BLaER1 (cell line): ENCODE results near the gene MED22.
"Not testable (repeated sequence)": the region's sequence is repeated elsewhere in the genome, so short reads cannot be mapped to it uniquely, and the experiment has no call there.

Experiments
- H3K27ac ChIP-seq: shearing (Covaris generic); formaldehyde crosslinking; 2 replicates; pipeline ENCODE4 v1.8.1; 2022
- H3K27me3 ChIP-seq: shearing (Covaris generic); formaldehyde crosslinking; 2 replicates; pipeline ENCODE4 v1.8.1; 2022
- H3K36me3 ChIP-seq: shearing (Covaris generic); formaldehyde crosslinking; 2 replicates; pipeline ENCODE4 v1.8.1; 2022
- H3K4me1 ChIP-seq: shearing (Covaris generic); formaldehyde crosslinking; 2 replicates; pipeline ENCODE4 v1.8.1; 2022
- H3K4me2 ChIP-seq: shearing (Covaris generic); formaldehyde crosslinking; 2 replicates; pipeline ENCODE4 v1.8.1; 2022
- H3K4me3 ChIP-seq: shearing (Covaris generic); formaldehyde crosslinking; 2 replicates; pipeline ENCODE4 v1.8.1; 2022
- H3K9ac ChIP-seq: shearing (Covaris generic); formaldehyde crosslinking; 2 replicates; pipeline ENCODE4 v1.8.1; 2022
- H3K9me3 ChIP-seq: shearing (Covaris generic); formaldehyde crosslinking; 2 replicates; pipeline ENCODE4 v1.8.1; 2022
- H4K20me1 ChIP-seq: shearing (Covaris generic); formaldehyde crosslinking; 2 replicates; pipeline ENCODE4 v1.8.1; 2022
- Cebpa-rat ChIP-seq: shearing (Covaris generic); IDR thresholded peaks from 2 replicates; pipeline ENCODE4 v1.8.1; 2022

Gene MED22

GRCh38 chr9:133341369-133342068 is 6.4 kb downstream of the MED22 start:
- H3K27ac ChIP-seq: peak overlapping the region; percentile 83
- H3K4me3 ChIP-seq: no peak overlapping the region
- H3K4me1 ChIP-seq: peaks cover 63% of the 10 kb centered on the region
- peaks cover 31% of the 10 kb centered on the region for H4K20me1 ChIP-seq
- H3K9me3 ChIP-seq: no peaks in the 10 kb centered on the region
- peaks cover 82% of the 10 kb centered on the region for H3K36me3 ChIP-seq
- H3K9ac ChIP-seq: peak overlapping the region; percentile 61
- TF ChIP-seq Cebpa-rat: no peak
- H3K27me3 ChIP-seq: no peaks in the 10 kb centered on the region
- H3K4me2 ChIP-seq: peak overlapping the region; percentile 65

- Histone ChIP-seq H3K27me3 (no peaks in the 10 kb centered on the region), H3K9ac (peak overlapping the region; percentile 61), H3K4me1 (peaks cover 60% of the 10 kb centered on the region), H3K9me3 (no peaks in the 10 kb centered on the region), H3K36me3 (peaks cover 77% of the 10 kb centered on the region), H3K4me2 (peak overlapping the region; percentile 65), H4K20me1 (peaks cover 25% of the 10 kb centered on the region), H3K27ac (peak overlapping the region; percentile 83), H3K4me3 (no peak overlapping the region)
- no peak for TF ChIP-seq Cebpa-rat
These were observed 7.0 kb downstream of the MED22 start for GRCh38 chr9:133340916-133341315.

- peaks cover 23% of the 10 kb centered on the region for H4K20me1 ChIP-seq
- H3K4me1 ChIP-seq: peaks cover 60% of the 10 kb centered on the region
- no peaks in the 10 kb centered on the region for H3K9me3 ChIP-seq
- no peaks in the 10 kb centered on the region for H3K27me3 ChIP-seq
- H3K9ac ChIP-seq: peak overlapping the region; percentile 61; the same call in 1 of the 2 replicates
- H3K4me3 ChIP-seq: no peak overlapping the region
- peak overlapping the region; percentile 83; the same call in 1 of the 2 replicates for H3K27ac ChIP-seq
- peaks cover 70% of the 10 kb centered on the region for H3K36me3 ChIP-seq
- H3K4me2 ChIP-seq: peak overlapping the region; percentile 65
- TF ChIP-seq Cebpa-rat: no peak
These were observed 7.7 kb downstream of the MED22 start for GRCh38 chr9:133340256-133340655.

GRCh38 chr9:133339641-133340040 is 8.3 kb downstream of the MED22 start:
- Histone ChIP-seq H3K9me3 (no peaks in the 10 kb centered on the region), H3K4me2 (no peak overlapping the region; the same call in 1 of the 2 replicates), H3K9ac (0 out of 2 replicates have a peak overlapping the region, but pooled peaks have one; percentile 61), H3K27me3 (no peaks in the 10 kb centered on the region), H3K4me1 (peaks cover 66% of the 10 kb centered on the region), H4K20me1 (peaks cover 27% of the 10 kb centered on the region), H3K36me3 (peaks cover 67% of the 10 kb centered on the region), H3K4me3 (no peak overlapping the region), H3K27ac (peak overlapping the region; percentile 83)
- TF ChIP-seq Cebpa-rat: no peak

- Histone ChIP-seq H3K27ac (peak within 1 kb of the TSS; percentile 91), H3K36me3 (peaks cover 67% of the 10 kb centered on the region)
These were observed 11.8 kb downstream of the MED22 start, which contains the start of gene SURF6 for GRCh38 chr9:133335924-133336811. Gene SURF6, minus strand, starts transcription at chr9:133336188. Its CDS starts 56 bp downstream, at chr9:133336132.

GRCh38 chr9:133334888-133335287 is 13.0 kb downstream of the MED22 start:
- Histone ChIP-seq H3K36me3 (peaks cover 67% of the 10 kb centered on the region), H3K4me1 (peaks cover 30% of the 10 kb centered on the region), H3K27ac (peak overlapping the region; percentile 91; the same call in 1 of the 2 replicates), H3K9ac (peak overlapping the region; percentile 94), H3K4me3 (peak overlapping the region; percentile 85), H3K4me2 (peak overlapping the region; percentile 95), H4K20me1 (peaks cover 58% of the 10 kb centered on the region)
- H3K9me3 ChIP-seq, H3K27me3 ChIP-seq: not testable (repeated sequence)

More at GRCh38 chr9:133335924-133336811, 11.8 kb downstream of the MED22 start, which contains the start of gene SURF6:
- TF ChIP-seq Cebpa-rat: no peak
- Histone ChIP-seq H3K4me2 (peak within 1 kb of the TSS; percentile 95), H3K9me3 (no peaks in the 10 kb centered on the region), H4K20me1 (peaks cover 46% of the 10 kb centered on the region), H3K27me3 (no peaks in the 10 kb centered on the region), H3K4me1 (peaks cover 43% of the 10 kb centered on the region), H3K4me3 (peak within 1 kb of the TSS; percentile 85), H3K9ac (peak within 1 kb of the TSS; percentile 94)

GRCh38 chr9:133334161-133334560 is 13.8 kb downstream of the MED22 start:
- Histone ChIP-seq H4K20me1 (peaks cover 66% of the 10 kb centered on the region), H3K36me3 (peaks cover 66% of the 10 kb centered on the region), H3K9ac (no peak overlapping the region), H3K27me3 (no peaks in the 10 kb centered on the region), H3K9me3 (no peaks in the 10 kb centered on the region), H3K4me1 (peaks cover 25% of the 10 kb centered on the region), H3K4me3 (no peak overlapping the region), H3K27ac (no peak overlapping the region), H3K4me2 (peak overlapping the region; percentile 95)
- no peak for TF ChIP-seq Cebpa-rat

GRCh38 chr9:133333566-133333965 is 14.4 kb downstream of the MED22 start:
- 0 out of 2 replicates have a peak overlapping the region, but pooled peaks have one; percentile 29 for H3K9ac ChIP-seq
- no peak overlapping the region for H3K27ac ChIP-seq
- no peaks in the 10 kb centered on the region for H3K9me3 ChIP-seq
- no peak overlapping the region for H3K4me3 ChIP-seq
- H3K27me3 ChIP-seq: no peaks in the 10 kb centered on the region
- H3K4me2 ChIP-seq: no peak overlapping the region
- TF ChIP-seq Cebpa-rat: no peak
- H4K20me1 ChIP-seq: peaks cover 72% of the 10 kb centered on the region
- H3K36me3 ChIP-seq: peaks cover 66% of the 10 kb centered on the region
- H3K4me1 ChIP-seq: peaks cover 25% of the 10 kb centered on the region

- no peaks in the 10 kb centered on the region for H3K9me3 ChIP-seq
- H3K4me2 ChIP-seq: no peak overlapping the region
- 0 out of 2 replicates have a peak overlapping the region, but pooled peaks have one; percentile 29 for H3K9ac ChIP-seq
- no peak for TF ChIP-seq Cebpa-rat
- no peak overlapping the region for H3K27ac ChIP-seq
- peaks cover 77% of the 10 kb centered on the region for H4K20me1 ChIP-seq
- peaks cover 68% of the 10 kb centered on the region for H3K36me3 ChIP-seq
- no peaks in the 10 kb centered on the region for H3K27me3 ChIP-seq
- no peak overlapping the region for H3K4me3 ChIP-seq
- peaks cover 25% of the 10 kb centered on the region for H3K4me1 ChIP-seq
These were observed 14.9 kb downstream of the MED22 start for GRCh38 chr9:133333011-133333410.
